ENCODE measurements around the gene ANKRD13A.

DNA sequence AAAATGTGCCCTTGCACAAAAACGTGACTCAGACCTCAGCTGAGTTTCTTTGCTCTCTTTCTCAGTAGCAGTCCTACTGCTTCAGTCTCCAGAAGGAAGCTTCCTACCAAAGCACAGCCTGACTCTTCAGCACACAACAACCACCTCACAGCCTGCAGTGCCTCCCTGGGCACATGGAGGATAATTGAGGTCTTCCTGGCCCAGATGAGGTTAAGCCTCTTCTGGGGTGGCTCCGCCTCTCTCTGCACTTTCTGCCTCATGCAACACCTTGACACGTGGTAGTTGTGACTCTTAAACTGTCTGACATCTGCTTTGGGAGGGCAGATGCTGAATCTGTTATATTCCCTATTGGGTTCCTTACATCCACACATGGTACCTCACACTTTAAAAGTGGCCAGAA, 36.8 kb upstream of the ANKRD13A start:
- TF ChIP-seq EP300 (IDR thresholded peaks at IDR 0.05) (no peak), POLR2A (IDR thresholded peaks at IDR 0.05) (no peak), POLR2AphosphoS5 (IDR thresholded peaks at IDR 0.05) (no peak), CTCF (IDR thresholded peaks at IDR 0.05) (no peak)

Data from stomach (tissue), 4 donors.